ENCODE measurements around the gene LNP1.
A peak's percentile ranks its signal among the peaks of the same experiment; 100 is the strongest.

LNP1 gene

GRCh38 chr3:100483529-100483928 is 82.2 kb downstream of the LNP1 start:
- DNase-seq = no peak

GRCh38 chr3:100486808-100487207 is 85.5 kb downstream of the LNP1 start:
- no peak for DNase-seq

GRCh38 chr3:100489118-100489517 is 87.8 kb downstream of the LNP1 start:
- DNase-seq = no peak

- DNase-seq = peak; percentile 80
Measured at GRCh38 chr3:100492059-100493006, 91.0 kb downstream of the LNP1 start, which contains the start of gene TMEM45A. Gene TMEM45A, plus strand, starts transcription at chr3:100492619. Its CDS starts 62,593 bp downstream, at chr3:100555212.

- no peak for DNase-seq
Measured at GRCh38 chr3:100496711-100497261, 95.4 kb downstream of the LNP1 start.

- no peak for DNase-seq
Measured at GRCh38 chr3:100499651-100500050, 98.3 kb downstream of the LNP1 start.

GRCh38 chr3:100500320-100500880 is 99.1 kb downstream of the LNP1 start:
- no peak for DNase-seq

GRCh38 chr3:100503448-100503847 is 102.1 kb downstream of the LNP1 start:
- no peak for DNase-seq

Measured in CD4-positive, alpha-beta T cell treated with Interleukin-21 for 1 hour (primary cell).